Occipital lobe (tissue), 2 donors: ENCODE measurements around the gene KRTAP1-3. TPM values are rescaled to one million over a fixed set of nuclear protein-coding genes. Genes with fewer than 3 reads are reported as not detected.
"Not testable (repeated sequence)": the region's sequence is repeated elsewhere in the genome, so short reads cannot be mapped to it uniquely, and the experiment has no call there.

ENCODE experiments used
- DNase-seq: peaks from one replicate; lab custom pipeline; 2025; lab: John Stamatoyannopoulos, UW
- total RNA-seq: library from RNA; depleted of rRNA; stranded (reverse); fragments of >200 nt; gene quantifications from one replicate; pipeline ENCODE4 v1.2.3, GENCODE V29; 2014

Gene KRTAP1-3
- total RNA-seq, 1 donor from 2014 or later = not detected

GRCh38 chr17:41054556-41054955, 19.9 kb upstream of the KRTAP1-3 start:
- DNase-seq = not testable (repeated sequence)

DNA sequence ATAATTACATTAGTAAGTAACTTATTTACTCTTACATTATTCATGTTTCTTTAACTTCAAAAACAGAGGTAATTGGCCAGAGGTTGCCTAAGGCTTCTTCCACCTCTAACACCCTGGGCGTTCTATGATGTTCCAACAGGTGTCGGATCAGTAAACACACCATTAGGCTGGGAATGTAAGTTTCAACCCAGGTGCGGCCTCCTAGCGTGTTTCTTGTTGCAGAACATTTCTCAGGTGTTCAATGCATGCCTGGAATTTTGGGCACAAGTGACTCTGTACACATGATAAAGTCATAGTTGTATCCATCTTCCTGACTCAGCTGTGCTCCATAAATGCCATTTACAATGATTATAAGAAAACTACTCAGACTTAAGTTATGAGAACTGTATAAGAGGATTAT, 19.4 kb upstream of the KRTAP1-3 start:
- no peak for DNase-seq

- DNase-seq = no peak
Observed at GRCh38 chr17:41052566-41052965, 17.9 kb upstream of the KRTAP1-3 start.

- no peak for DNase-seq
Observed at GRCh38 chr17:41049110-41049509, 14.4 kb upstream of the KRTAP1-3 start.

DNA sequence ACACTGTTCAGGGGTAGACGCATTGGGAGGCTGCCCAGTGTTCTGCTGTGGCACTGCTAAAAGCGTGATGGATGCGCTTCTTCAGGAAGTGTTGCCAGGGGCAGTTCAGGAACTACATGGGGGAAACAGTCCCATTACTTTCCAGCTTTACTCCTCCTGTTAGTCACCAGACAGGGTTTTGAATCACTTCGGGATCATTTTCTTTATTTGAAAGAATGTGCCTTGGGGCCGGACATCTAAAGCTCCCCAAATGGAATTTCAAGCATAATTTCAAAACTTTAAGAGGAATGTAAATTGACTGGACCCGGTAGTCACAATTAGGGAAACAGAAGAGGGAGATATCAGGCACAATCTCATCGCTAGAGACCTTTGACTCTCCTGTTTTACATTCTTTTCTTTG, 13.8 kb upstream of the KRTAP1-3 start:
- DNase-seq = no peak

GRCh38 chr17:41046735-41047465, 12.2 kb upstream of the KRTAP1-3 start, which contains the start of gene KRTAP2-1:
TSS of gene KRTAP2-1 (minus strand) at chr17:41047316. CDS start at chr17:41047267, 49 bp downstream.
- DNase-seq = not testable (repeated sequence)

DNA sequence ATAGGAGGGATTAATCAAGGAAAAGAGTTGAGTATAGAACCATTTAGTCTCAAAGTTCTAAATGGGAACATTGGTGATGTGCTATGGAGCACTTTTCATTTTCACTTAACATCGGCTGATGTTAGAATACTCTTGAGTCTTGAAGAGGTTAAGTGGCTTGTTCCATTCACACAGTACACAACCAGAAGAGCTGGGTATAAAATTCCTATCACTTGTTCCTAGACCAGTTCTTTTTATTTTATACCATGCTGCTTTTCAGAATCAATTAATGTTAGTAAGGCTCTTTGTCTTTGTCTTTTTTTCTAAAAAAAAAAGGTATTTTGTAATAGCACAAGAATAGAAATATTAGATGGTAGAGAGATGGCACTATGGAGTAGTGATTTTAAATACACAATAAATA, 8.3 kb upstream of the KRTAP1-3 start:
- DNase-seq = no peak

DNA sequence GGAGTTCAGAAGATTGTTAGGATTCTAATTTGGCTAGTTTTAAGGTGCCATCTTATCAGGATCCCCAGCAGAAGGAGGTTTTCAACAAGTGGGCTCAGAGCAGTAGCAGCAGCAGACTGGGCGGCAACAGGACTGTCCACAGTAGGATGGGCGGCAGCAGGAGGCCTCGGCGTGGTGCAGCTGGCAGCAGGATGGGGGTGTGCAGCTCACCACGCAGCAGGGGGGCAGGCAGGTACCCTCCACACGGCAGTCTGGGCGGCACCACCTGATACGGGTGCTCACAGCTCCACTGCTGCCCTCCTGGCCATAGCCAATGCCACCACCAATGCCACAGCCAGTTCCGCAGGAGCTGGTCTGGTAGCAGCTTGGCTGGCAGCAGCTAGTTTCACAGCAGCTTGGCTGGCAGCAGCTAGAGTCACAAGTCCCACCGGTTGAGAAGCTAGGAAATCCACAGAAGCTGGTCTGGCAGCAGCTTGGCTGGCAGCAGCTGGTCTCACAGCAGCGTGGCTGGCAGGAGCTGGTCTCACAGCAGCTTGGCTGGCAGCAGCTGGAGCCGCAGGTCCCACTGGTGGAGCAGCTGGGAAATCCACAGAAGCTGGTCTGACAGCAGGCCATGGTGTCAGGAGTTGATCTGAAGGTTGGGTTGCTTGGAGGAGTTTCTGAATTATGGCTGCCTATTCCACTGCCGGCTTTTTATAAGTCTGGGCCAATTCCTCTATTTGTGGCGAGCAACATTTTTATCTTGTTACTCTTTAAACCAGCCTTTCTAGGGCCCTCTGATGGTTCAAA, 6.3 kb upstream of the KRTAP1-3 start, which contains the start of gene KRTAP1-1:
Gene KRTAP1-1 (minus strand): TSS at position 668 of the 789 bp plus-strand sequence. CDS start 53 bp downstream, at position 615.
- DNase-seq = not testable (repeated sequence)

GRCh38 chr17:41037853-41038350, 3.2 kb upstream of the KRTAP1-3 start:
- DNase-seq = no peak

DNA sequence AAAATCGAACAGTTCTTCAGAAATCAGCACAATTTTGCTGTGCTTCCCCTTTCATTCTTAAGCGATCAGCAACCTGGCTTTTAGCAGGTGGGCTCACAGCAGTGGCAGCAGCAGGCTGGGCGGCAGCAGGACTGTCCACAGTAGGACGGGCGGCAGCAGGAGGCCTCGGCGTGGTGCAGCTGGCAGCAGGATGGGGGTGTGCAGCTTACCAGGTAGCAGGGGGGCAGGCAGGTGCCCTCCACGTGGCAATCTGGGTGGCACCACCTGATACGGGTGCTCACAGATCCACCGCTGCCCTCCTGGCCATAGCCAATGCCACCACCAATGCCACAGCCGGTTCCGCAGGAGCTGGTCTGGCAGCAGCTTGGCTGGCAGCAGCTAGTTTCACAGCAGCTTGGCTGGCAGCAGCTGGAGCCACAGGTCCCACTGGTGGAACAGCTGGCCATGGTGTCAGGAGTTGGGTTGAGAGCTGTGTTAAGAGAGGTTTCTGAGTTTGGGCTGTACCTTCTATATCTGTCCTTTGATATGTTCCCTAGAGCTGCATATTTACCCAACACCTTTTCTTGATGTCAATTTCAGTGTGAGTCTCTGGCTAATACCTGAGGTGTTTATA, 4.9 kb downstream of the KRTAP1-3 start, which contains the start of gene KRTAP1-4:
Gene KRTAP1-4 (minus strand): TSS at position 563 of the 613 bp plus-strand sequence. CDS start 117 bp downstream, at position 446.
- no peak for DNase-seq

DNA sequence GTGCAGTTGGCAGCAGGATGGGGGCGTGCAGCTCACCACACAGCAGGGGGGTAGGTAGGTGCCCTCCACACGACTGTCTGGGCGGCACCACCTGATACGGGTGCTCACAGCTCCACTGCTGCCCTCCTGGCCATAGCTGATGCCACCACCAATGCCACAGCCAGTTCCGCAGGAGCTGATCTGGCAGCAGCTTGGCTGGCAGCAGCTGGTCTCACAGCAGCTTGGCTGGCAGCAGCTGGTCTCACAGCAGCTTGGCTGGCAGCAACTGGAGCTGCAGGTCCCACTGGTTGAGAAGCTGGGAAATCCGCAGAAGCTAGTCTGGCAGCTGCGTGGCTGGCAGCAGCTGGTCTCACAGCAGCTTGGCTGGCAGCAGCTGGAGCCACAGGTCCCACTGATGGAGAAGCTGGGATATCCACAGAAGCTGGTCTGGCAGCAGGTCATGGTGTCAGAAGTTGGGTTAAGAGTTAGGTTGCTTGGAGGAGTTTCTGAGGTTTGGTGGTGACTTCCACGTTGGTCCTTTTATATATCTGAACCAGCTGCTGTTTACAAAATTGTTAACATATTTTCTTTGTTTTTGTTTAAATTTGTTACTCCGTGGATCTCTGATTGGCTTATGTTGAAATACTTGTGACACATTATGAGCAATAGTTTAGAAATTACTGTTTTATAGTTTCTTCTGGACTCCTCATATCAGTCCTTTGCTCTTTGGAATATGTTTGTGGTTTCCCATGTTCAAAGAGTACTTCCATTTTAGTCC, 7.8 kb downstream of the KRTAP1-3 start, which contains the start of gene KRTAP1-5:
Gene KRTAP1-5 (minus strand): TSS at position 494 of the 757 bp plus-strand sequence. CDS start 53 bp downstream, at position 441.
- DNase-seq = no peak

GRCh38 chr17:41024697-41025096, 10.0 kb downstream of the KRTAP1-3 start:
- no peak for DNase-seq

- no peak for DNase-seq
Observed at GRCh38 chr17:41020336-41020735, 14.3 kb downstream of the KRTAP1-3 start.

GRCh38 chr17:41019415-41019814, 15.3 kb downstream of the KRTAP1-3 start:
- no peak for DNase-seq

DNA sequence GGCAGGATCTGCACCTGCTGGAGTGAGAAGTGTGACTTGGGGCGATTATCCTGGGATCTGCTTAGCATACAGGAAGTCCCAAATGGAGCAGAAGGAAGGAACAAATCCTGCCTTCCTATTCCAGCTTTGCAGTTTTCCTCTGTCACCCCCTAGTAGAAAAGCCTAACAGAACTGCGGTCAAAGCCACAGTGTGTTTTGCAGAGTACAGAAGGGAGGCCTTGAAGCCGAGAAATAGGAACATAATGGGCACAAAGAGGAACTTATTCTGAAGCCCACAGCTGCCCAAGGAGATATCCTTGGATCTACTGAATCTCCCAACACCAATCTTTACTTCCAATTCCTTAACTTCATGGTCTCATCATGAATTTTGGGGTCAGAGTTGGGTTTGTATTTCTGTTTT, 16.1 kb downstream of the KRTAP1-3 start:
- no peak for DNase-seq

DNA sequence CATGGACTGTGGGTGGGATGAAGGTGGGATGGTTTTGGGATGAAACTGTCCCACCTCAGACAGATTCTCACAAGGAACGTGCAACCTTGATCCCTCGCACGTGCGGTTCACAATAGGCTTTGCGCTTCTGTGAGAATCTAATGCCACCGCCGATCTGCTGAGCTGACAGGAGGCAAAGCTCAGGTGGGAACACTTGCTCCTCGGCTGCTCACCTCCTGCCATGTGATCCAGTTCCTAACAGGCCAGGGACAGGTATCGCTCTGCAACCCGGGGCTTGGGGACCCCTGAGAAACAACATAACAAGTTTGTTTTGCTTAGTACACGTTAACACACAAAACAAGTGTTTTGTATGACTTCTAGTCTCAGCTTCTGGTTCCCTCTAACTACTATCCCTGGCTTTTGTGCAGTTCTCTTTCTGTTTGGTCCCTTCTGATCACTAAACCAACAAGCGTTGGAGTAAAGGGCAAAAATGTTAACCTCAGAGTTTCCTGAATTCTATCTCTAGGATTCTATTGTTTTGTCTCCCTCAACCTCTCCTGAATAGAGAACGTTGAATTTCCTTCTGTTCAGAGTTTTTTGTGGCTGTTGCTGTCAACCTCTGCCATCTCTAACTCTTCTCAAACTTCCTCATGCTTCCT, 18.0 kb downstream of the KRTAP1-3 start:
- no peak for DNase-seq

GRCh38 chr17:41015454-41015853, 19.2 kb downstream of the KRTAP1-3 start:
- no peak for DNase-seq

GRCh38 chr17:41013606-41014005, 21.1 kb downstream of the KRTAP1-3 start:
- DNase-seq = no peak

DNA sequence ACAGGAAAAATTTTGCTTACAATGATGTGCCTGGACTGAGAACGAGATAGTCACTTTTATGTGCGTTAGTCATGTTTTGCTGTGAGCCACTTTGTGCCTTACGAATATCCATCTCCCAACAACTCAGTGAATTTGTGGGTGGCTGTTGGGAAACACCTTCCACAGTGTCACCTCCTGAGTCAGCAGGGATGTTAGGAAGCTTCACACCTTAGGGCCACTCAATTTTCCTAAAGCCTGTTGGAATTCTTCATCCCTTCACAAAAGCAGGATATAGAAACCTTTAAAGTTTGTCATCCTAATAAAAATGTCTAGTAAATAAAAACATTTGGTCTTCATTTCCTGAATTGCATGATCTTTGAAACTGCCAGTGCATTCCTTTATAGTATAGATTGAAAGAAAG, 21.5 kb downstream of the KRTAP1-3 start:
- DNase-seq = no peak
